ENCODE data around the gene CAMK2A. TPM values are rescaled to one million over a fixed set of nuclear protein-coding genes. Genes with fewer than 3 reads are reported as not detected.

The CAMK2A gene
- total RNA-seq, 1 donor from 2014 or later = 4.0 TPM

DNA sequence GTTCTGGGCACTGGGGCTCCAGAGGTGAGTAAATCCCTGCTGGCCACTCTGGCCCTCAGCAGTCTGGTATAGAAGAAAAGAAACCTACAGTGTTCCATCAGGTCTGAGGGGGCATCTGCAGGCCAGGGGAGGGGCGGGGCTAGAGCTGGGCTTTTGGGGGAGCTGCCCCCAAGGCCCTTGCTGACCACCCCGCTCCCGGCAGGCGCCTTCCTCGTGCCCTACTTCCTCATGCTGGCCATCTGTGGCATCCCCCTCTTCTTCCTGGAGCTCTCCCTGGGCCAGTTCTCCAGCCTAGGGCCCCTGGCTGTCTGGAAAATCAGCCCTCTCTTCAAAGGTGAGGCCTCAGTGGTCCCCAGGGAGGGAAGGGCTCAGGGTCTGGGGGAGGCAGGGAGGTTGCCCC lies 93.1 kb downstream of the CAMK2A start:
- Mint-ChIP-seq H3K9me3 (no peaks in the 10 kb centered on the region), H3K4me3 (no peak overlapping the region), H3K27me3 (ENCODE audit: low read depth) (peaks cover 43% of the 10 kb centered on the region), H3K27ac (no peak overlapping the region), H3K4me1 (peaks cover 7% of the 10 kb centered on the region), H3K36me3 (no peaks in the 10 kb centered on the region)
- no peak for DNase-seq (ENCODE audit: low spot score in 2 of 2, unreplicated experiment in 2 of 2)
- TF ChIP-seq, protein P1, sequence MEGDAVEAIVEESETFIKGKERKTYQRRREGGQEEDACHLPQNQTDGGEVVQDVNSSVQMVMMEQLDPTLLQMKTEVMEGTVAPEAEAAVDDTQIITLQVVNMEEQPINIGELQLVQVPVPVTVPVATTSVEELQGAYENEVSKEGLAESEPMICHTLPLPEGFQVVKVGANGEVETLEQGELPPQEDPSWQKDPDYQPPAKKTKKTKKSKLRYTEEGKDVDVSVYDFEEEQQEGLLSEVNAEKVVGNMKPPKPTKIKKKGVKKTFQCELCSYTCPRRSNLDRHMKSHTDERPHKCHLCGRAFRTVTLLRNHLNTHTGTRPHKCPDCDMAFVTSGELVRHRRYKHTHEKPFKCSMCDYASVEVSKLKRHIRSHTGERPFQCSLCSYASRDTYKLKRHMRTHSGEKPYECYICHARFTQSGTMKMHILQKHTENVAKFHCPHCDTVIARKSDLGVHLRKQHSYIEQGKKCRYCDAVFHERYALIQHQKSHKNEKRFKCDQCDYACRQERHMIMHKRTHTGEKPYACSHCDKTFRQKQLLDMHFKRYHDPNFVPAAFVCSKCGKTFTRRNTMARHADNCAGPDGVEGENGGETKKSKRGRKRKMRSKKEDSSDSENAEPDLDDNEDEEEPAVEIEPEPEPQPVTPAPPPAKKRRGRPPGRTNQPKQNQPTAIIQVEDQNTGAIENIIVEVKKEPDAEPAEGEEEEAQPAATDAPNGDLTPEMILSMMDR (IDR thresholded peaks at IDR 0.05; ENCODE audit: unreplicated experiment) = no peak

DNA sequence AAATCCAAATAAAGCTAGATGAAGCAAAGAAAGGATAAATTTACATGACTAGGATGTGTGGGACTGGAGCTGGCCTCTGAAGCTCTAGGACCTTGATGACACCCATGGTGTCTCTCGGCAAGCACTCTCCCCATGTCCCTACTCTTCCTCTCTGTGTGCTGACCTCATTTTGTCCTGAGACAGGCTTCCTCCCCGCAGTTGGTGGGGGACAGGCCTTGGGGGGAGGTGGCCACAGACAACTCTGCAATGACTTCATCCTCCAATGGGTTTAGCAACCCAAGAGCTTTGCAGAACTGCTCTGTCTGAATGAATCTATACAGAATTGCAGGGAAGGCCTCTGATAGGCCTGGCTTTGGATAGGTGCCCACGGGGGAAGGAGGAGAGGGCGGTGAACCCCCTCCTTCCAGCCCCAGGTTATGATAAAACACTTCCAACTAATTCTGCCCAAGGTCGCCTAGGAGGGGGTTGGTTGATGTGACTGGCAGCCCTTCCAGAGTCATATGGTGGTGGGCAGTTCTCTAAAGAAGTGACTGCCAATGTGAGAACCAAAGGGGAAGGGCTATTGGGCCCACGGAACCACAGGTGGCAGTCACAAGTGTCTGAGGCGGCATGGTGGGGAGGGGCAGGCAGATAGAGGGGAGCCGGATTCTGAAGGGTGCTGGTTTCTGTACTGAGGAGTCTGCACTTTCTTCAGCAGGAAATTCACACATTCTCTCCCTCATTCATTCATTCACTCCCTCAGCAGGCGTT lies 93.7 kb downstream of the CAMK2A start:
- H3K9me3 Mint-ChIP-seq = no peaks in the 10 kb centered on the region
- H3K27me3 Mint-ChIP-seq (ENCODE audit: low read depth) = peaks cover 49% of the 10 kb centered on the region
- H3K4me1 Mint-ChIP-seq = peaks cover 8% of the 10 kb centered on the region
- no peak overlapping the region for H3K27ac Mint-ChIP-seq
- DNase-seq (ENCODE audit: low spot score in 2 of 2, unreplicated experiment in 2 of 2) = no peak
- H3K4me3 Mint-ChIP-seq = no peak overlapping the region
- TF ChIP-seq, protein P1 (IDR thresholded peaks at IDR 0.05; ENCODE audit: unreplicated experiment) = no peak
- H3K36me3 Mint-ChIP-seq = no peaks in the 10 kb centered on the region

DNA sequence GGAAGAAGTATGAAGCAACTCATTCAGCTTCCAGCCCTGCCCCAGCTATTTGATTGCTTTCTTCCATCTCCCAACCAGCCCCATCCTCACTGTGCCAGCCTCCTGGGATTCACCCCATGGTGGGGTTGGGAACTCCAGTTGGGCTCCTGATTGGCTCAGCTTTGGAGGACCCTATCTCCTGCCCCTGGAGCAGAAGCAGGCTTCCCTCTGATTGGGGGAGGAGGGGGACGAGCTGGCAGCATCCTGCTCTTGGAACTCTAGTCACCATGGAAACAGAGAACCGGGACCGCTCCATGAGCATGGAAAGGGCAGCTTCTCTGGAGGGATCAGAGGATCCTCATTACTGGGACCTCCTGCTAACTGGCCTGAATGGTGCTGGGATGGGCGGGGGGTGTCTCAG lies 97.1 kb downstream of the CAMK2A start:
- Mint-ChIP-seq H3K27me3 (ENCODE audit: low read depth) (peaks cover 59% of the 10 kb centered on the region), H3K9me3 (no peaks in the 10 kb centered on the region), H3K36me3 (no peaks in the 10 kb centered on the region), H3K4me3 (no peak overlapping the region), H3K27ac (no peak overlapping the region), H3K4me1 (peaks cover 15% of the 10 kb centered on the region)
- TF ChIP-seq, protein P1 (IDR thresholded peaks at IDR 0.05; ENCODE audit: unreplicated experiment) = no peak
- no peak for DNase-seq (ENCODE audit: low spot score in 2 of 2, unreplicated experiment in 2 of 2)

DNA sequence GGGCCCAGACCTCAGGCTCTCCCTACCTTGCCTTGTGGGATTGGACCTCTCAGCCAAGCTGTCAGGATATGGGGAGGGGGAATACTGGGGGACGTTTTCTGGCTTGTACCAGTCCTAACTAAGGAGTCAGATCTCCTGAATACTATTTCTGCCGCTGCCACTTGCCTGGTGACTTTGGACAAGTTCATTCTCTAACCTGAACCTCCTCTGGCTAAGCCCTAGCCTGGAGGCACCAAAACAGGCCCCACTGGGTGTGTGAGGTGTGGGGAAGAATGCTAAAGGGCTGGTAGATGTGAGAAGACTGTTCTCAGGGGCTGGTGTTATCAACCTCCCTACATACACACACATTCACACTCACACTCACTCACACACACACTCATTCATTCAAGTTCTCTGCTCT lies 98.6 kb downstream of the CAMK2A start:
- TF ChIP-seq, protein P1 (IDR thresholded peaks at IDR 0.05; ENCODE audit: unreplicated experiment) = no peak

DNA sequence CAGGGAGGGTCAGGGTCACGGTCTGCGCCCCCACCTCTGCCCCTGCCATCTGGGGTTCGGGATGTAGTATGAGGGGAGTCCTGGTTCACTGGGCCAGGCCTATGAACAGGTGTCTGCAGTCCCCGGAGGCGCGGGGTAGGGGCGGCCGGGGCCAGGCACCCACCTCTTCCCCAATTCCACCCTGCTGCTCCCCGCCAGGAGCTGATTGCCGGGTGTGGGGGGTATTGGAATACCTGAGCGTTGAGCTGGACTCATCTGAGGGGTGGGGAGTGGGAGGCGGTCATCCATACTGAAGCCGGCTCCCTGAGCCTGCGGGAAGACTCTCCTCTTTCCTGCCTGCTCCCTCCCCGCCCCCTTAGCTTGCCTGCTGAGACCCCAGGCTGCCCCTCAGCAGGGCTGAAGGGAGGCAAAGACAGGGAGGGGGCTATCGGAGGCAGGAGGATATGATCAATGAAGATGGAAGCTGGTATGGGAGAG lies 99.0 kb downstream of the CAMK2A start:
- TF ChIP-seq, protein P1 (IDR thresholded peaks at IDR 0.05; ENCODE audit: unreplicated experiment) = no peak
- Mint-ChIP-seq H3K27ac (no peak overlapping the region), H3K4me3 (peak overlapping the region; percentile 30), H3K4me1 (peaks cover 13% of the 10 kb centered on the region), H3K27me3 (ENCODE audit: low read depth) (peaks cover 67% of the 10 kb centered on the region), H3K36me3 (no peaks in the 10 kb centered on the region), H3K9me3 (no peaks in the 10 kb centered on the region)
- no peak for DNase-seq (ENCODE audit: low spot score in 2 of 2, unreplicated experiment in 2 of 2)

More for the DNA sequence above, 98.6 kb downstream of the CAMK2A start:
- H3K4me3 Mint-ChIP-seq = peak overlapping the region; percentile 30
- H3K27ac Mint-ChIP-seq = no peak overlapping the region
- DNase-seq (ENCODE audit: low spot score in 2 of 2, unreplicated experiment in 2 of 2) = no peak
- H3K27me3 Mint-ChIP-seq (ENCODE audit: low read depth) = peaks cover 67% of the 10 kb centered on the region
- no peaks in the 10 kb centered on the region for H3K36me3 Mint-ChIP-seq
- peaks cover 15% of the 10 kb centered on the region for H3K4me1 Mint-ChIP-seq
- no peaks in the 10 kb centered on the region for H3K9me3 Mint-ChIP-seq
